Transverse colon (tissue), 4 donors: ENCODE measurements around the gene ROR1. TPM values are rescaled to one million over a fixed set of nuclear protein-coding genes. Genes with fewer than 3 reads are reported as not detected.

ENCODE experiments used
- DNase-seq: peaks from one replicate; pipeline ENCODE4 v3.0.0-alpha.2; 2019
- H3K27ac ChIP-seq, 4 donors: fragments of 200-600 bp; sonication (generic); 2 replicates each; pipeline ENCODE4 v1.5.1; 2016 to 2018; ENCODE audit warnings: inconsistent platforms in 4 of 4
- H3K27me3 ChIP-seq: fragments of 200-600 bp; sonication (generic); 2 replicates; pipeline ENCODE4 v1.5.1; 2017; ENCODE audit warnings: inconsistent platforms
- H3K36me3 ChIP-seq, 4 donors: fragments of 200-600 bp; sonication (generic); 2 replicates each; pipeline ENCODE4 v1.5.1; 2017 to 2019; ENCODE audit warnings: inconsistent platforms in 4 of 4
- H3K4me1 ChIP-seq, 4 donors: fragments of 200-600 bp; sonication (generic); 2 replicates each; pipeline ENCODE4 v1.5.1; 2017 to 2020; ENCODE audit warnings: inconsistent platforms in 4 of 4
- H3K4me3 ChIP-seq, 4 donors: fragments of 200-600 bp; sonication (generic); 1 replicate in 1 of 4; 2 replicates in 3 of 4; pipeline versions ENCODE4 v1.5.1 to v1.6.1; 2017 to 2019; ENCODE audit warnings: inconsistent platforms in 4 of 4
- H3K9me3 ChIP-seq, 2 donors: fragments of 200-600 bp; sonication (generic); 2 replicates each; pipeline ENCODE4 v1.5.1; 2017 to 2019; ENCODE audit warnings: inconsistent platforms in 2 of 2
- EP300 ChIP-seq: sonication (generic); formaldehyde crosslinking; IDR thresholded peaks from one replicate; pipeline ENCODE4 v1.6.1; 2017; ENCODE audit warnings: antibody characterized with exemption, low read depth
- POLR2A ChIP-seq: fragments of 450-650 bp; IDR thresholded peaks from one replicate; pipeline ENCODE4 v1.6.1; 2016; ENCODE audit warnings: antibody characterized with exemption, mild to moderate bottlenecking, moderate library complexity
- POLR2AphosphoS5 ChIP-seq, 3 donors: sonication (generic); formaldehyde crosslinking; IDR thresholded peaks; one replicate each; pipeline ENCODE4 v1.6.1; 2016; ENCODE audit warnings: antibody characterized with exemption in 3 of 3
- WGBS, 2 donors: methylation state at CpG; one replicate each; pipeline ENCODE4 v1.1.5; 2018; ENCODE audit warnings: low coverage in 1 of 2; 5-methylcytosine and 5-hydroxymethylcytosine counted together
- in situ Hi-C, 4 donors: fragments of 200-750 bp; cut with MboI; loops; one replicate each; pipeline versions ENCODE4 v1.15.0 to v1.15.1; 2017; ENCODE audit warnings: low sequenced_read_pairs in 3 of 4, low pct_ligation_motif_present in 1 of 4, low pct_unique_long_range_greater_than_20kb in 1 of 4
- intact Hi-C: fragments of 100-400 bp; cut with DNase I; formaldehyde crosslinking; loops from one replicate; pipeline ENCODE4 v1.15.1; 2023; ENCODE audit warnings: low total_unique reads
- total RNA-seq, 4 donors: library from RNA; depleted of rRNA; stranded (reverse); fragments of >200 nt; gene quantifications; one replicate each; pipeline ENCODE4 v1.1.0, GENCODE V29; 2016
- TF ChIP-seq, protein P1 (sequence below), 5 experiments: fragments of 200-600 bp in 3 of 5; fragments of 450-650 bp in 2 of 5; sonication (generic) in 3 of 5; IDR thresholded peaks; 1 replicate in 2 of 5; 2 replicates in 3 of 5; pipeline ENCODE4 v1.5.1; 2016 to 2017; ENCODE audit warnings: antibody characterized with exemption in 5 of 5, inconsistent platforms in 3 of 5, mild to moderate bottlenecking in 2 of 5, moderate library complexity in 1 of 5

The ROR1 gene
- total RNA-seq, 4 donors from 2014 or later, result 3.0 to 6.7 (median 4.6) TPM

DNA sequence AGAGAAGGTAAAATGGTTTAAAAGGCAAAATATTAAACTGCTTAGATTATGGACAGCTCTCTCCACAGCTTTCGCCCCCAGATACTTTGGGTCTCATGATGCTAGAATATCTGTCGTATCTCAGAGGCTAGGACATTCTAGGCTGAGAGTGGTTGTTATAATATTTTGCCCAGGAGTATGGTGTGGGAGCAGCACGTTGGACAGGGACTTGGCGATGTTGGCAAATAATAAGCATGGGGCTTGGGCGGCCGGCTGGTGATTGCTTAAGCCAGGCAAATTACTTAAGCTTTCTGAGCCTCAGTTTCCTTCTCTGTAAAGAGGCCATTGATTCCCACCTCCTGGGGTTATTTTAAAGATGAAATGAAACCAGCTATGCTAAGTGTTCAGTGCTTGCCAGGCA, 133.2 kb downstream of the ROR1 start:
- Histone ChIP-seq H3K27me3 (no peaks in the 10 kb centered on the region), H3K36me3 (no peaks in the 10 kb centered on the region), H3K9me3 (no peaks in the 10 kb centered on the region), H3K4me3 (no peak overlapping the region), H3K27ac (no peak overlapping the region), H3K4me1 (peaks cover 3 to 24% (median 16%) of the 10 kb centered on the region in 4 donors)
- TF ChIP-seq POLR2AphosphoS5 (IDR thresholded peaks at IDR 0.05) (no peak), EP300 (no peak), POLR2A (no peak)
- TF ChIP-seq, protein P1, sequence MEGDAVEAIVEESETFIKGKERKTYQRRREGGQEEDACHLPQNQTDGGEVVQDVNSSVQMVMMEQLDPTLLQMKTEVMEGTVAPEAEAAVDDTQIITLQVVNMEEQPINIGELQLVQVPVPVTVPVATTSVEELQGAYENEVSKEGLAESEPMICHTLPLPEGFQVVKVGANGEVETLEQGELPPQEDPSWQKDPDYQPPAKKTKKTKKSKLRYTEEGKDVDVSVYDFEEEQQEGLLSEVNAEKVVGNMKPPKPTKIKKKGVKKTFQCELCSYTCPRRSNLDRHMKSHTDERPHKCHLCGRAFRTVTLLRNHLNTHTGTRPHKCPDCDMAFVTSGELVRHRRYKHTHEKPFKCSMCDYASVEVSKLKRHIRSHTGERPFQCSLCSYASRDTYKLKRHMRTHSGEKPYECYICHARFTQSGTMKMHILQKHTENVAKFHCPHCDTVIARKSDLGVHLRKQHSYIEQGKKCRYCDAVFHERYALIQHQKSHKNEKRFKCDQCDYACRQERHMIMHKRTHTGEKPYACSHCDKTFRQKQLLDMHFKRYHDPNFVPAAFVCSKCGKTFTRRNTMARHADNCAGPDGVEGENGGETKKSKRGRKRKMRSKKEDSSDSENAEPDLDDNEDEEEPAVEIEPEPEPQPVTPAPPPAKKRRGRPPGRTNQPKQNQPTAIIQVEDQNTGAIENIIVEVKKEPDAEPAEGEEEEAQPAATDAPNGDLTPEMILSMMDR (IDR thresholded peaks at IDR 0.05), result no peak
- in situ Hi-C loops (loop anchor here in 1 of 4 donors (25.0 kb wide), 1 partner anchor 220 kb away; no protein-coding TSS in a partner anchor), intact Hi-C loops (no loop called here)
- no peak for DNase-seq
- WGBS, 2 donors, result 76 to 91% methylated on average over 2 to 6 of the region's 6 CpGs

DNA sequence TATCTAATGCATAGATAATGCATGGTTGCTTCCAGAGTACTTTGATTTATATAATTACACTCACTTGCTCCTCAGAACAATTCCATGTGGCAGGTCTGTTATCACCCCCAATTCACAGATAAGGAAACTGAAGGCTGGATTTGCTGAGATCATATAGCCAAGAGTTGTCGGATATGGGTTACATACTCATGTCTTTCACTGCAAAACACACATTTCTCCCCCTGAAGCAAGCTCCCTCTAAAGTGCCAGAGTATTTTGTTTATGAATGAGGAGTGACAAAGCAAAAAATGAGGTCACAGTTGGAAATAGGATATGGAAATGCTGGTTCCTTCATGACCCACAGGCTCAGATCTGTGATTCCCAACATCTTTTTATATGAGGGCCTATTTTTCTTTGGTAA, 134.2 kb downstream of the ROR1 start:
- in situ Hi-C loops (loop anchor here in 1 of 4 donors (25.0 kb wide), 1 partner anchor 221 kb away; no protein-coding TSS in a partner anchor), intact Hi-C loops (no loop called here)
- H3K27ac ChIP-seq, result no peak overlapping the region
- WGBS, 2 donors, result 50 to 65% methylated on average over 1 of the region's 1 CpG
- no peak for DNase-seq
- no peak overlapping the region for H3K4me3 ChIP-seq
- no peaks in the 10 kb centered on the region for H3K27me3 ChIP-seq
- no peaks in the 10 kb centered on the region for H3K9me3 ChIP-seq
- TF ChIP-seq, protein P1 (IDR thresholded peaks at IDR 0.05), result no peak
- TF ChIP-seq POLR2A (no peak), POLR2AphosphoS5 (IDR thresholded peaks at IDR 0.05) (no peak), EP300 (no peak)
- no peaks in the 10 kb centered on the region for H3K36me3 ChIP-seq
- H3K4me1 ChIP-seq, result peaks cover 8 to 19% (median 10%) of the 10 kb centered on the region in 4 donors

DNA sequence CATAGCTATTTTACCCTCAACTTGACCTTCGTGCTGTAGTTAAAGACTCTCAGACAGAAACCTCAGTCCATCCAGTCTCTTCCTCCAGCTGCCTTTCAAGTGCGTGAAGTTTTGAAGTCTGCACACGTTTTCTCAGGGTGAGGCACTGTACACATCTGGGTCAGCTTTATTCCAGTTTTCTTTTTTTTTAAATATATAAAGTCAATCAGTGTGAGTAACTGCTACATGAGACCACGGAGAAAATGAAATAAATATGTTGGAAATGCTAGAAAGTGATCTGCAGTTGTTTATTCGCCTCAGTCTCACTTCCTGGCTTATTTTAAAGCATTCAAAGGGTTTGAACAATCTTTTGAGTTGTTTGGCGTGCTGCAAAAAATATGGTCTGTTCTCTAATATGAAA, 135.7 kb downstream of the ROR1 start:
- TF ChIP-seq, protein P1 (IDR thresholded peaks at IDR 0.05), result no peak
- no peak for TF ChIP-seq POLR2A
- TF ChIP-seq POLR2AphosphoS5 (IDR thresholded peaks at IDR 0.05), result no peak
- TF ChIP-seq EP300, result no peak
- in situ Hi-C loops, result loop anchor here in 1 of 4 donors (25.0 kb wide), 1 partner anchor 222 kb away; no protein-coding TSS in a partner anchor
- H3K9me3 ChIP-seq, result no peaks in the 10 kb centered on the region
- H3K4me3 ChIP-seq, result no peak overlapping the region
- intact Hi-C loops, result no loop called here
- no peak for DNase-seq
- 61 to 70% methylated on average over 6 of the region's 6 CpGs for WGBS, 2 donors
- no peak overlapping the region for H3K27ac ChIP-seq
- H3K36me3 ChIP-seq, result no peaks in the 10 kb centered on the region
- no peaks in the 10 kb centered on the region for H3K27me3 ChIP-seq
- peaks cover 8 to 25% (median 16%) of the 10 kb centered on the region in 4 donors for H3K4me1 ChIP-seq

DNA sequence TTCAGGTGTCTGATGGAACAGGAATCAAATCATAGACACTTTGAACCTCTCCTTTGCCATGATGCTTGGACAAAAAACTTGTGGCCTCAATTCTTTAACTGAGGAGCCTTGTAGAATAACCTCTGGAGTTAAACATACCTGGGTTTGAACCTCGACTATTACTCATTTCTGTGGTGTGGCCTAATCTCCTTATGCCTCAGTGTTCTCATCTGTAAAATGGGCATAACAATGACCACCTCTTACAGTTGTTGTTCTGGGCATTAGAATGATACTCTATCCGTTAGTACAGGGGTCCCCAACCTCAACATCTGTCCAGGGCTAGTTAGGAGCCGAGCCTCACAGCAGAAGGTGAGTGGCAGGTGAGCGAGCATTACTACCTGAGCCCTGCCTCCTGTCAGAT, 137.2 kb downstream of the ROR1 start:
- 63 to 89% methylated on average over 3 to 4 of the region's 4 CpGs for WGBS, 2 donors
- no peak overlapping the region for H3K4me3 ChIP-seq
- H3K9me3 ChIP-seq, result no peaks in the 10 kb centered on the region
- in situ Hi-C loops (loop anchor here in 1 of 4 donors (25.0 kb wide), 1 partner anchor 224 kb away; no protein-coding TSS in a partner anchor), intact Hi-C loops (no loop called here)
- H3K27ac ChIP-seq, result no peak overlapping the region
- no peaks in the 10 kb centered on the region for H3K27me3 ChIP-seq
- TF ChIP-seq, protein P1 (IDR thresholded peaks at IDR 0.05), result no peak
- TF ChIP-seq POLR2A, result no peak
- no peak for TF ChIP-seq EP300
- no peak for TF ChIP-seq POLR2AphosphoS5 (IDR thresholded peaks at IDR 0.05)
- H3K36me3 ChIP-seq, result no peaks in the 10 kb centered on the region
- no peak for DNase-seq
- peaks cover 8 to 28% (median 19%) of the 10 kb centered on the region in 4 donors for H3K4me1 ChIP-seq
